Spleen (tissue), 11 donors: ENCODE data around the gene RAB3IL1. TPM values are rescaled to one million over a fixed set of nuclear protein-coding genes. Genes with fewer than 3 reads are reported as not detected.

ENCODE experiments used
- DNase-seq: peaks from one replicate; pipeline ENCODE4 v3.0.0-alpha.2; 2020
- H3K27ac ChIP-seq, 8 donors: fragments of 200-600 bp; sonication (generic) in 7 of 8; 1 replicate in 4 of 8; 2 replicates in 4 of 8; pipeline versions ENCODE4 v1.5.0 to v1.8.0; 2016 to 2021; ENCODE audit warnings: inconsistent platforms in 4 of 8, mild to moderate bottlenecking in 4 of 8, moderate library complexity in 1 of 8
- H3K27me3 ChIP-seq, 7 donors: fragments of 200-600 bp; sonication (generic) in 6 of 7; replicated peaks in 1 of 7; 1 replicate in 4 of 7; 2 replicates in 3 of 7; pipeline versions ENCODE4 v1.5.0 to v1.8.0; 2016 to 2021; ENCODE audit warnings: inconsistent platforms in 3 of 7, mild to moderate bottlenecking in 1 of 7
- H3K36me3 ChIP-seq, 6 donors: fragments of 200-600 bp; sonication (generic) in 5 of 6; 1 replicate in 4 of 6; 2 replicates in 2 of 6; pipeline versions ENCODE4 v1.5.0 to v1.8.0; 2016 to 2021; ENCODE audit warnings: inconsistent platforms in 2 of 6
- H3K4me1 ChIP-seq, 6 donors: fragments of 200-600 bp; sonication (generic) in 5 of 6; 1 replicate in 3 of 6; 2 replicates in 3 of 6; pipeline versions ENCODE4 v1.5.0 to v1.8.0; 2016 to 2021; ENCODE audit warnings: inconsistent platforms in 3 of 6
- H3K4me3 ChIP-seq, 8 donors: fragments of 200-600 bp; sonication (generic) in 7 of 8; 1 replicate in 4 of 8; 2 replicates in 4 of 8; pipeline versions ENCODE4 v1.5.0 to v1.8.0; 2016 to 2021; ENCODE audit warnings: inconsistent platforms in 4 of 8, mild to moderate bottlenecking in 4 of 8, moderate library complexity in 2 of 8
- H3K9me3 ChIP-seq, 8 donors: fragments of 200-600 bp; sonication (generic) in 7 of 8; 1 replicate in 4 of 8; 2 replicates in 4 of 8; pipeline versions ENCODE4 v1.5.0 to v1.8.0; 2016 to 2021; ENCODE audit warnings: inconsistent platforms in 4 of 8
- POLR2A ChIP-seq, 3 donors: fragments of 450-650 bp; IDR thresholded peaks; one replicate each; pipeline ENCODE4 v1.5.1; 2017; ENCODE audit warnings: antibody characterized with exemption in 3 of 3, mild to moderate bottlenecking in 1 of 3
- POLR2AphosphoS5 ChIP-seq, 3 donors: sonication (generic); formaldehyde crosslinking; IDR thresholded peaks; one replicate each; pipeline ENCODE4 v1.5.1; 2017; ENCODE audit warnings: antibody characterized with exemption in 3 of 3
- WGBS, 5 donors: extraction: QIAGEN DNeasy Blood & Tissue Kit in 3 of 5; methylation state at CpG; one replicate each; pipeline versions ENCODE4 v1.1.5 to v1.1.7; 2013 to 2018; 5-methylcytosine and 5-hydroxymethylcytosine counted together
- intact Hi-C: fragments of 100-400 bp; cut with DNase I; formaldehyde crosslinking; loops from one replicate; pipeline ENCODE4 v1.15.0; 2023; ENCODE audit warnings: low total_unique reads
- polyA plus RNA-seq, 3 donors: library from polyadenylated mRNA; stranded (reverse); fragments of 200-250 nt; gene quantifications; one replicate each; pipeline ENCODE4 v1.2.1, GENCODE V29; 2013
- total RNA-seq, 7 donors: library from RNA; depleted of rRNA in 3 of 7; stranded (reverse); fragments of >200 nt in 3 of 7; fragmentation: NEBNext Ultra II Directional in 4 of 7; extraction: Animal tissue kit (Norgen Biotek cat#: 25700) in 4 of 7; gene quantifications; one replicate each; pipeline versions ENCODE4 v1.1.0 to v1.2.1, GENCODE V29; 2016 to 2021
- TF ChIP-seq, protein P1 (sequence below), 11 experiments: fragments of 200-600 bp in 7 of 11; fragments of 450-650 bp in 4 of 11; sonication (generic) in 4 of 11; IDR thresholded peaks in 8 of 11; conservative IDR thresholded peaks in 3 of 11; 1 replicate in 7 of 11; 2 replicates in 4 of 11; pipeline versions ENCODE4 v1.4.0 to v1.8.0; 2016 to 2021; ENCODE audit warnings: antibody characterized with exemption in 11 of 11, inconsistent platforms in 4 of 11, mild to moderate bottlenecking in 1 of 11
- donor health status: healthy with polysubstance abuse.
- donor health status: DM: no; HTN: no; CAD: no; lungs with moderate emphysema.
- donor health status: DM: no; HTN: no; CAD: no.
- donor health status: Bipolar disorder and iron deficiency.
- donor health status: healthy.
- donor health status: DM: no; HTN: no; CAD: no.
- donor health status: DM: yes; HTN: yes; CAD: no.

RAB3IL1 gene
- total and polyA plus RNA-seq, 10 donors = 6.5 to 57.1 (median 34.6) TPM

DNA sequence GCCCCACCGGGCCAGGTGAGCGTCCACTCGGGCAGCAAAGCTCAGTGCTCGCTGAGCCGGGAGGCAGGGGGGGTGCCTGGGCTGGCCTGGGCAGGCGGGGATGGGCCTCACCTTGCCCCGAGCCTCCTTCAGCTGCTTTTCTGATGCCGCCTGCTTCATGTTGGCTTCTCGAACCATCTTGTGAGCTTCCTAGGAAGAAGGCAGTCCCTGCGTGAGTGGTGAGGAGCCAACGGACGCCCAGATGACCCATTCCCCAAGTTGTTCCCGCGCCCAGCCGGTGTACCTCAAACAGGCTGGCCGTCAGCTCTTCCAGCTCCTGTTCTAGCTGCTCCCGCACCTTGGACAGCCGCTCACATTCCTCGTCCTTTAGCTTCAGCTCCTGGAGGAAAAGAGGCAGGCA is 10.1 kb downstream of the RAB3IL1 start:
- WGBS, 5 donors = 87 to 97% (median 93%) methylated on average over 18 to 19 of the region's 19 CpGs
- intact Hi-C loops = no loop called here

DNA sequence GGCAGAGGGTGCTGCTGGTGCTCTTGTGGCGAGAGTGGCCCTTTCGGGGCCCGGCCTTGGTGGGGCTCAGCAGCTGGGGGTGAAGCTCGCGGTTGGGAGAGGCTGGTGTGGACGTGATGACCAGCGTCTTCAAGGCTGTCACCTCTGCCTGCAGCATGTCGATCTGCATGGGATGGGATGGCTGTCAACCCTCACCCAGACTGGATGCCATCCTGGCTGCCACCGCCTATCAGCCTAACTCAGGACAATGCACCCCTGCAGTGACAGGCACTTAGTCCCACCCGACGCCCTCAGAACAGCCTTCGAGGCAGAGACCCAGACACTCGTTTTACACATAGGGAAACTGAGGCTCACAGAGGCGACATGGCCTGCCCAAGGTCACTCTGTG is 10.8 kb downstream of the RAB3IL1 start:
- intact Hi-C loops = no loop called here
- peaks cover 0 to 68% (median 19%) of the 10 kb centered on the region in 6 donors for H3K36me3 ChIP-seq
- no peak overlapping the region for H3K4me3 ChIP-seq
- H3K9me3 ChIP-seq = no peaks in the 10 kb centered on the region
- TF ChIP-seq POLR2A (IDR thresholded peaks at IDR 0.05) (no peak), POLR2AphosphoS5 (IDR thresholded peaks at IDR 0.05) (no peak)
- TF ChIP-seq, protein P1, sequence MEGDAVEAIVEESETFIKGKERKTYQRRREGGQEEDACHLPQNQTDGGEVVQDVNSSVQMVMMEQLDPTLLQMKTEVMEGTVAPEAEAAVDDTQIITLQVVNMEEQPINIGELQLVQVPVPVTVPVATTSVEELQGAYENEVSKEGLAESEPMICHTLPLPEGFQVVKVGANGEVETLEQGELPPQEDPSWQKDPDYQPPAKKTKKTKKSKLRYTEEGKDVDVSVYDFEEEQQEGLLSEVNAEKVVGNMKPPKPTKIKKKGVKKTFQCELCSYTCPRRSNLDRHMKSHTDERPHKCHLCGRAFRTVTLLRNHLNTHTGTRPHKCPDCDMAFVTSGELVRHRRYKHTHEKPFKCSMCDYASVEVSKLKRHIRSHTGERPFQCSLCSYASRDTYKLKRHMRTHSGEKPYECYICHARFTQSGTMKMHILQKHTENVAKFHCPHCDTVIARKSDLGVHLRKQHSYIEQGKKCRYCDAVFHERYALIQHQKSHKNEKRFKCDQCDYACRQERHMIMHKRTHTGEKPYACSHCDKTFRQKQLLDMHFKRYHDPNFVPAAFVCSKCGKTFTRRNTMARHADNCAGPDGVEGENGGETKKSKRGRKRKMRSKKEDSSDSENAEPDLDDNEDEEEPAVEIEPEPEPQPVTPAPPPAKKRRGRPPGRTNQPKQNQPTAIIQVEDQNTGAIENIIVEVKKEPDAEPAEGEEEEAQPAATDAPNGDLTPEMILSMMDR (IDR thresholded peaks at IDR 0.05 in 8 of 11, conservative IDR thresholded peaks at IDR 0.05 in 3 of 11) = no peak
- H3K27me3 ChIP-seq = peaks cover 0 to 8% (median 0%) of the 10 kb centered on the region in 7 donors
- 77 to 100% (median 89%) methylated on average over 1 to 14 of the region's 14 CpGs for WGBS, 5 donors
- H3K27ac ChIP-seq = no peak overlapping the region
- H3K4me1 ChIP-seq = peaks cover 0 to 30% (median 18%) of the 10 kb centered on the region in 6 donors
- no peak for DNase-seq

More for the DNA sequence above, 10.1 kb downstream of the RAB3IL1 start:
- Histone ChIP-seq H3K9me3 (no peaks in the 10 kb centered on the region), H3K36me3 (peaks cover 0 to 60% (median 13%) of the 10 kb centered on the region in 6 donors), H3K4me3 (no peak overlapping the region), H3K4me1 (peaks cover 0 to 38% (median 25%) of the 10 kb centered on the region in 6 donors), H3K27ac (peak overlapping the region in 1 of 8 donors; percentile 73), H3K27me3 (peaks cover 0 to 8% (median 0%) of the 10 kb centered on the region in 7 donors)
- no peak for TF ChIP-seq POLR2A (IDR thresholded peaks at IDR 0.05)
- TF ChIP-seq, protein P1 (IDR thresholded peaks at IDR 0.05 in 8 of 11, conservative IDR thresholded peaks at IDR 0.05 in 3 of 11) = no peak
- no peak for TF ChIP-seq POLR2AphosphoS5 (IDR thresholded peaks at IDR 0.05)
- no peak for DNase-seq

DNA sequence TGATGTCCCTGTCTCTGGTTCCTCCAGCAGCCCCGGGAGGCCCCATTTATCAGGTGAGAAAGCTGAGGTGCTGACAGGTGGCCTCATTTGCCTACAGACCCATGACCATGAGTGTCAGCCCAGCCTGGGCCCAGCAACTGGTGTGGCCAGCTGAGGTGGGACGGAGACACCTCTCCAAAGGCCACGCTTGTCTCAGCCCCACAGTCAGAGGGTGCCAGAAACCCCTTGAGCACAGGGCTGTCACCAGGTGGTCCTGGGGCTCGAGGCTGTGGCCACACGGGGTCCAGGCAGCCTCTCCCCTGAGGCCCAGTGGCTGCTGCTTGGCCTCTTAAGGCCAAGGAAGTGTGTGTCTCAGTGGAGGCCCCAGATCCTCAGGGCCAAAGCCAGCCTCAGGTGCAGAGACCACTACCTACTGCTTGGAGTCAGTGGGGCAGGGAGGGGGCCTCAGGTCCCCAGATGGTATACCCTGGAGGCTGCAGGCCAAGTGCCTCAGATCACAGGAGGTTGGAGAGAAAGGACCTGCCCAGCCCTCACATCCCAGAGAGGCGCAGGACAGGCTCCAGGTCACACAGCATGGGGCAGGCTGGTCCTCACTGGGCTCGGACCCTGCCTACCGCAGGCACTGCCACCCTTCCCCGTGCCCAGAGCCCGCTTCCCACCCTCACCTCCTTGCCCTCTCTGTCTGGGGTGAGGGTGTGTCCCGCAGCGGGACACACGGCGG is 11.4 kb downstream of the RAB3IL1 start:
- intact Hi-C loops = no loop called here
- 85 to 94% (median 90%) methylated on average over 7 to 14 of the region's 14 CpGs for WGBS, 5 donors
- TF ChIP-seq POLR2A (IDR thresholded peaks at IDR 0.05) = no peak
- no peak for TF ChIP-seq POLR2AphosphoS5 (IDR thresholded peaks at IDR 0.05)
- TF ChIP-seq, protein P1 (IDR thresholded peaks at IDR 0.05 in 8 of 11, conservative IDR thresholded peaks at IDR 0.05 in 3 of 11) = no peak
- H3K4me1 ChIP-seq = peaks cover 0 to 25% (median 12%) of the 10 kb centered on the region in 6 donors
- H3K4me3 ChIP-seq = no peak overlapping the region
- H3K27me3 ChIP-seq = peaks cover 0 to 8% (median 0%) of the 10 kb centered on the region in 7 donors
- H3K36me3 ChIP-seq = peaks cover 0 to 74% (median 20%) of the 10 kb centered on the region in 6 donors
- H3K27ac ChIP-seq = no peak overlapping the region
- H3K9me3 ChIP-seq = no peaks in the 10 kb centered on the region
- DNase-seq = no peak

DNA sequence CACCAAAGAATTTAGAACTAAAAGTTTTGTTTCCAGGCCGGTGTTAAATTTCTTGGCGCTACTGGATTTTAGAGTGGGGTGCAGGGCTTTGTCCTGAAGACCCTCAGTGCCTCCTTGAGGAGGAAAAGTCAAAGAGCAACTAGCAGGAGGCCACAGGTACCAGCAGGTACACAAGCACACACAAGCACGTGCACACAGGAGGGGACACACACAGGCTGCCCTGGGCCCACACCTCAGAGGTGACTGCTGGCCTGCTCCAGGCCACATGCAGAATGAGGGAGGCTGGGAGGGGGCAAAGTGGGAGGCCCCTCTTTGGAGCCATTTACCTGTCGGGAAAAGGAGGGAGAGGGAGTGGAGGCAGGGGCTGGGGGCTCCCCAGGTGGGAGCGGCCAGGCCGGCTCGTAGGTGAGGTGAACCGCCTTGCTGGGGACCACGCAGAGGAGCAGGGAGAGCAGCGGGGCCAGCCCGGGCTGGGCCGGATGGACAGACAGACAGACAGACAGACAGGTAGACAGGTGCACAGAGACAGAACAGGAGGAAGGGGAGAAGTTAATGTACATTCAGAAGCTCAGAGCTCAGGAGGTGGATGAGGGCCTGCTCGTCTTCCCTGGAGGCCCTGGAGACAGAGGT is 12.2 kb downstream of the RAB3IL1 start:
- DNase-seq = no peak

More for the DNA sequence above, 12.2 kb downstream of the RAB3IL1 start:
- Histone ChIP-seq H3K36me3 (peaks cover 0 to 81% (median 20%) of the 10 kb centered on the region in 6 donors), H3K27me3 (peaks cover 0 to 8% (median 0%) of the 10 kb centered on the region in 7 donors), H3K9me3 (no peaks in the 10 kb centered on the region), H3K27ac (peak overlapping the region in 1 of 8 donors; percentile 11), H3K4me1 (peaks cover 0 to 19% (median 8%) of the 10 kb centered on the region in 6 donors), H3K4me3 (no peak overlapping the region)
- intact Hi-C loops = no loop called here
- TF ChIP-seq POLR2A (IDR thresholded peaks at IDR 0.05) = no peak
- TF ChIP-seq, protein P1 (IDR thresholded peaks at IDR 0.05 in 8 of 11, conservative IDR thresholded peaks at IDR 0.05 in 3 of 11) = no peak
- no peak for TF ChIP-seq POLR2AphosphoS5 (IDR thresholded peaks at IDR 0.05)
- WGBS, 5 donors = 92 to 94% (median 93%) methylated on average over 13 of the region's 13 CpGs
